ENCODE results near the gene AIMP1. TPM values are rescaled to one million over a fixed set of nuclear protein-coding genes. Genes with fewer than 3 reads are reported as not detected.

The AIMP1 gene
- polyA plus RNA-seq, 3 donors, result 15.2 to 65.6 (median 56.1) TPM

DNA sequence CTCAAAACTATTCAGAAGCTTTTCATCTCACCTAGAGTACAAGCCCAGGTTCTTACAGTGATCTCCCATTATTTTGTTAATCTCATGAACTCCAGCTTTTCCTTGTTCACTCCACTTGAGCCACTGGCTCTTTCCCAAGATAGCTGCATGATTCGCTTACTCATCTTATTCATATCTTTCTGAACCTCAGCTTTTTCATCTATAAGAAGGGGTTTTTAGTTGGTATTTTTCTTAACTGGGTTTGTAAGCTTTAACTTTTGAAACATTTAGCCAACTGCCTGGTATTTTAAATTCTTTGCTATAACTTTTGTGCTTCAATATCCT, 28.3 kb downstream of the AIMP1 start:
- no peak overlapping the region for H3K4me3 Mint-ChIP-seq
- H3K4me1 Mint-ChIP-seq, result no peaks in the 10 kb centered on the region
- TF ChIP-seq, protein P1, sequence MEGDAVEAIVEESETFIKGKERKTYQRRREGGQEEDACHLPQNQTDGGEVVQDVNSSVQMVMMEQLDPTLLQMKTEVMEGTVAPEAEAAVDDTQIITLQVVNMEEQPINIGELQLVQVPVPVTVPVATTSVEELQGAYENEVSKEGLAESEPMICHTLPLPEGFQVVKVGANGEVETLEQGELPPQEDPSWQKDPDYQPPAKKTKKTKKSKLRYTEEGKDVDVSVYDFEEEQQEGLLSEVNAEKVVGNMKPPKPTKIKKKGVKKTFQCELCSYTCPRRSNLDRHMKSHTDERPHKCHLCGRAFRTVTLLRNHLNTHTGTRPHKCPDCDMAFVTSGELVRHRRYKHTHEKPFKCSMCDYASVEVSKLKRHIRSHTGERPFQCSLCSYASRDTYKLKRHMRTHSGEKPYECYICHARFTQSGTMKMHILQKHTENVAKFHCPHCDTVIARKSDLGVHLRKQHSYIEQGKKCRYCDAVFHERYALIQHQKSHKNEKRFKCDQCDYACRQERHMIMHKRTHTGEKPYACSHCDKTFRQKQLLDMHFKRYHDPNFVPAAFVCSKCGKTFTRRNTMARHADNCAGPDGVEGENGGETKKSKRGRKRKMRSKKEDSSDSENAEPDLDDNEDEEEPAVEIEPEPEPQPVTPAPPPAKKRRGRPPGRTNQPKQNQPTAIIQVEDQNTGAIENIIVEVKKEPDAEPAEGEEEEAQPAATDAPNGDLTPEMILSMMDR (IDR thresholded peaks at IDR 0.05), result no peak
- Histone ChIP-seq H3K4me3 (replicated peaks in 1 of 3; ENCODE audit: low read depth in 2 of 3, low read length in 3 of 3) (no peak overlapping the region), H3K9me3 (replicated peaks in 1 of 2; ENCODE audit: control insufficient read depth in 1 of 2, insufficient read depth in 1 of 2, low read length in 2 of 2) (no peaks in the 10 kb centered on the region), H2AFZ (ENCODE audit: insufficient read depth, low read depth, low read length, poor library complexity, severe bottlenecking) (no peak overlapping the region), H3K4me1 (ENCODE audit: control insufficient read depth in 1 of 2, insufficient read depth in 2 of 2, low read length in 2 of 2) (no peaks in the 10 kb centered on the region), H4K20me1 (ENCODE audit: insufficient read depth, low read length) (peaks cover 40% of the 10 kb centered on the region), H3K79me2 (ENCODE audit: insufficient read depth, low read length) (peaks cover 23% of the 10 kb centered on the region), H3K36me3 (replicated peaks in 1 of 2; ENCODE audit: control insufficient read depth in 1 of 2, insufficient read depth in 2 of 2, low read length in 2 of 2) (peaks cover 46 to 86% of the 10 kb centered on the region in 2 donors), H3K9ac (ENCODE audit: insufficient read depth, low read length, poor library complexity, severe bottlenecking) (no peak overlapping the region), H3K27ac (ENCODE audit: low read depth in 1 of 2, low read length in 2 of 2) (no peak overlapping the region), H3K27me3 (ENCODE audit: control insufficient read depth in 2 of 2, insufficient read depth in 2 of 2, low read length in 2 of 2) (no peaks in the 10 kb centered on the region), H3K4me2 (replicated peaks; ENCODE audit: extremely low read depth, low read length, poor library complexity, severe bottlenecking) (no peak overlapping the region)
- whole genome bisulfite sequencing (ENCODE audit: insufficient coverage), result no CpG with 5 or more reads among the region's 1 CpG
- H3K27me3 Mint-ChIP-seq (ENCODE audit: low read depth in 3 of 3), result no peaks in the 10 kb centered on the region
- no peak for DNase-seq
- H3K9me3 Mint-ChIP-seq, result peaks cover 0 to 2% (median 0%) of the 10 kb centered on the region in 7 donors
- intact Hi-C loops (cut with micrococcal nuclease), result no loop called here
- H3K27ac Mint-ChIP-seq, result peak overlapping the region in 1 of 7 donors; percentile 13
- H3K36me3 Mint-ChIP-seq, result peaks cover 64 to 67% of the 10 kb centered on the region in 2 donors

DNA sequence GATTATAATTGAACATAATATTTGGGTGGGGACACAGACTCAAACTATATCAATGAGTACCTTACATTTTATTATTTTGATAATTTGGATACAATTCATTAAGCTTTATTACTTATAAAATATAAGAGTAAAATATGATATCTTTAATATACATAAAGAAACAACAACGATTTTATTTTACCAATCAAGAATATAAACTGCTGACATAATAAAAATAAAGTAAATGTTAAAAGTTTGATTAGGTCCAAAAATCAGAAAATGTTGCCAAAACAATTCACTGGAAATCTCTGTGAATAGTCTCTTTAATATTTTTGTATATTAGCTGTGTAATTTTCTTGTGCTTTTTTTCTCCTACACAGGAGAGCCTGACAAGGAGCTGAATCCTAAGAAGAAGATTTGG, 30.8 kb downstream of the AIMP1 start:
- no CpG with 5 or more reads among the region's 1 CpG for WGBS (ENCODE audit: insufficient coverage)
- no peak for DNase-seq
- Histone ChIP-seq H3K27ac (ENCODE audit: low read depth in 1 of 2, low read length in 2 of 2) (no peak overlapping the region), H3K4me2 (replicated peaks; ENCODE audit: extremely low read depth, low read length, poor library complexity, severe bottlenecking) (no peak overlapping the region), H2AFZ (ENCODE audit: insufficient read depth, low read depth, low read length, poor library complexity, severe bottlenecking) (no peak overlapping the region), H3K4me1 (ENCODE audit: control insufficient read depth in 1 of 2, insufficient read depth in 2 of 2, low read length in 2 of 2) (no peaks in the 10 kb centered on the region), H3K9ac (ENCODE audit: insufficient read depth, low read length, poor library complexity, severe bottlenecking) (no peak overlapping the region), H3K9me3 (replicated peaks in 1 of 2; ENCODE audit: control insufficient read depth in 1 of 2, insufficient read depth in 1 of 2, low read length in 2 of 2) (no peaks in the 10 kb centered on the region), H4K20me1 (ENCODE audit: insufficient read depth, low read length) (peaks cover 22% of the 10 kb centered on the region), H3K79me2 (ENCODE audit: insufficient read depth, low read length) (peaks cover 14% of the 10 kb centered on the region), H3K36me3 (replicated peaks in 1 of 2; ENCODE audit: control insufficient read depth in 1 of 2, insufficient read depth in 2 of 2, low read length in 2 of 2) (peaks cover 49 to 88% of the 10 kb centered on the region in 2 donors), H3K27me3 (ENCODE audit: control insufficient read depth in 2 of 2, insufficient read depth in 2 of 2, low read length in 2 of 2) (no peaks in the 10 kb centered on the region), H3K4me3 (replicated peaks in 1 of 3; ENCODE audit: low read depth in 2 of 3, low read length in 3 of 3) (no peak overlapping the region)
- TF ChIP-seq, protein P1 (IDR thresholded peaks at IDR 0.05), result no peak
- intact Hi-C loops (cut with micrococcal nuclease), result no loop called here
- Mint-ChIP-seq H3K4me1 (no peaks in the 10 kb centered on the region), H3K36me3 (peaks cover 53 to 56% of the 10 kb centered on the region in 2 donors), H3K9me3 (no peaks in the 10 kb centered on the region), H3K27ac (no peak overlapping the region), H3K27me3 (ENCODE audit: low read depth in 3 of 3) (no peaks in the 10 kb centered on the region), H3K4me3 (no peak overlapping the region)

All from CD14-positive monocyte (primary cell).